ENCODE results near the gene PDAP1. TPM values are rescaled to one million over a fixed set of nuclear protein-coding genes. Genes with fewer than 3 reads are reported as not detected.

The PDAP1 gene
- total and polyA plus RNA-seq, 2 of the 13 experiments (the other 11 are each of a cell fraction or from before 2014, with no cell fraction given): 13.0 to 100 TPM

DNA sequence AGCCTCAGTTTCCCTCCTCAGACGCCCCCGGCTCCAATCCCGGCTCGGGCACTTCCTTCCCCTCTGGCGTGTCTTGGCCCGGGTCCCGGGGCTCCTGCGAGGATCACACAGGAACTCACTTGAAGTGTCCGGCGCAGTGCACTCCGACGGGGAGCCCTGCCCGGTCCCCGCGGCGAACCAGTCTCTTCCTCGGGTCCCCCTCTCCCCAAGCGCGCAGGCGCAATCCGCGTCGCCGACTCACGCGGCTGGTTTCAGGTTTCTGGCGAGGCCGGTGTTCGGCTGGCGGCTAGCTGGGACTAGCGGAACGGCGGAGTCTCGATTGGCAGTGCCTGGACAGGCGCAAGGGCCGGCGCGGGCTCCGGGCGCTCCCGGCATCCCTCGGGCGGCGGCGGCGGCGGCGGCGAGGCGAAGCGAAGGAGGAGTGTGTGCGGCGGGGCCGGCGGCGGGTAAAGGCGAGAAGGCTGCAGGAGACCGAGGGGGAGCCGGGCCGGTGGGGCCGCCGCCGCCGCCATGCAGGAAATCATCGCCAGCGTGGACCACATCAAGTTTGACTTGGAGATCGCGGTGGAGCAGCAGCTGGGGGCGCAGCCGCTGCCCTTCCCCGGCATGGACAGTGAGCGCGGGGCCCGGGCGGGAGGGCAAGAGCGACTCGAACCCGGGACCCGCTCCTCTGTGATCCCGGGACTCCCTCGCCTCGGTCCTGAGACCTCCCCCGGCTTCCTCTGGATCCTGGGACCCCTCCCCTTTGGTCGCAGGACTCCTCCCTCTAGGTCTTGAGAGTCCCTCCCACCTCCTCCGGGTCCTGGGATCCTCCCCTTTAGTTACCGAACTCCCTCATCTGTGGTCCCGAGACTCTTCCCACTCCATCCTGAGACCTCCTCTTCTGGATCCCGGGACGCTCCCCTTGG is 30.4 kb upstream of the PDAP1 start, which contains the start of the genes CPSF4 and PTCD1 (continued):
- TF ChIP-seq, protein P1, sequence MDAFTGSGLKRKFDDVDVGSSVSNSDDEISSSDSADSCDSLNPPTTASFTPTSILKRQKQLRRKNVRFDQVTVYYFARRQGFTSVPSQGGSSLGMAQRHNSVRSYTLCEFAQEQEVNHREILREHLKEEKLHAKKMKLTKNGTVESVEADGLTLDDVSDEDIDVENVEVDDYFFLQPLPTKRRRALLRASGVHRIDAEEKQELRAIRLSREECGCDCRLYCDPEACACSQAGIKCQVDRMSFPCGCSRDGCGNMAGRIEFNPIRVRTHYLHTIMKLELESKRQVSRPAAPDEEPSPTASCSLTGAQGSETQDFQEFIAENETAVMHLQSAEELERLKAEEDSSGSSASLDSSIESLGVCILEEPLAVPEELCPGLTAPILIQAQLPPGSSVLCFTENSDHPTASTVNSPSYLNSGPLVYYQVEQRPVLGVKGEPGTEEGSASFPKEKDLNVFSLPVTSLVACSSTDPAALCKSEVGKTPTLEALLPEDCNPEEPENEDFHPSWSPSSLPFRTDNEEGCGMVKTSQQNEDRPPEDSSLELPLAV (CRISPR knock-in tag; conservative IDR thresholded peaks at IDR 0.05; ENCODE audit: low read depth): no peak
- TF ChIP-seq ESRRA (CRISPR knock-in tag; IDR thresholded peaks at IDR 0.05; ENCODE audit: low read depth) (0 out of 2 replicates have a peak, but pooled peaks have one; percentile 35), MXD4 (CRISPR knock-in tag; IDR thresholded peaks at IDR 0.05) (peak; percentile 95), SYNCRIP (IDR thresholded peaks at IDR 0.05; ENCODE audit: insufficient read depth, low read depth, low read length) (no peak), WIZ (CRISPR knock-in tag; IDR thresholded peaks at IDR 0.05) (no peak; the same call in 1 of the 2 replicates), MTF2 (CRISPR knock-in tag; IDR thresholded peaks at IDR 0.05; ENCODE audit: borderline replicate concordance) (no peak), PHF5A (CRISPR knock-in tag; IDR thresholded peaks at IDR 0.05; ENCODE audit: low read depth, unreplicated experiment) (peak; percentile 96), KDM5B (CRISPR knock-in tag; IDR thresholded peaks at IDR 0.05; ENCODE audit: borderline replicate concordance) (peak; percentile 90), RBM39 (IDR thresholded peaks at IDR 0.05; ENCODE audit: low read depth, low read length, poor library complexity, severe bottlenecking) (peak; percentile 87), KDM4B (CRISPR knock-in tag; IDR thresholded peaks at IDR 0.05) (0 out of 2 replicates have a peak, but pooled peaks have one; percentile 81), FOXC1 (CRISPR knock-in tag; IDR thresholded peaks at IDR 0.05; ENCODE audit: borderline replicate concordance) (peak; percentile 80), U2AF1 (optimal IDR thresholded peaks at IDR 0.05; ENCODE audit: low read depth, low read length) (no peak), ZNF776 (CRISPR knock-in tag; IDR thresholded peaks at IDR 0.05) (peak; percentile 95; the same call in 1 of the 2 replicates), NCOA2 (CRISPR knock-in tag; IDR thresholded peaks at IDR 0.05) (peak; percentile 60)
- TF ChIP-seq, protein P2, sequence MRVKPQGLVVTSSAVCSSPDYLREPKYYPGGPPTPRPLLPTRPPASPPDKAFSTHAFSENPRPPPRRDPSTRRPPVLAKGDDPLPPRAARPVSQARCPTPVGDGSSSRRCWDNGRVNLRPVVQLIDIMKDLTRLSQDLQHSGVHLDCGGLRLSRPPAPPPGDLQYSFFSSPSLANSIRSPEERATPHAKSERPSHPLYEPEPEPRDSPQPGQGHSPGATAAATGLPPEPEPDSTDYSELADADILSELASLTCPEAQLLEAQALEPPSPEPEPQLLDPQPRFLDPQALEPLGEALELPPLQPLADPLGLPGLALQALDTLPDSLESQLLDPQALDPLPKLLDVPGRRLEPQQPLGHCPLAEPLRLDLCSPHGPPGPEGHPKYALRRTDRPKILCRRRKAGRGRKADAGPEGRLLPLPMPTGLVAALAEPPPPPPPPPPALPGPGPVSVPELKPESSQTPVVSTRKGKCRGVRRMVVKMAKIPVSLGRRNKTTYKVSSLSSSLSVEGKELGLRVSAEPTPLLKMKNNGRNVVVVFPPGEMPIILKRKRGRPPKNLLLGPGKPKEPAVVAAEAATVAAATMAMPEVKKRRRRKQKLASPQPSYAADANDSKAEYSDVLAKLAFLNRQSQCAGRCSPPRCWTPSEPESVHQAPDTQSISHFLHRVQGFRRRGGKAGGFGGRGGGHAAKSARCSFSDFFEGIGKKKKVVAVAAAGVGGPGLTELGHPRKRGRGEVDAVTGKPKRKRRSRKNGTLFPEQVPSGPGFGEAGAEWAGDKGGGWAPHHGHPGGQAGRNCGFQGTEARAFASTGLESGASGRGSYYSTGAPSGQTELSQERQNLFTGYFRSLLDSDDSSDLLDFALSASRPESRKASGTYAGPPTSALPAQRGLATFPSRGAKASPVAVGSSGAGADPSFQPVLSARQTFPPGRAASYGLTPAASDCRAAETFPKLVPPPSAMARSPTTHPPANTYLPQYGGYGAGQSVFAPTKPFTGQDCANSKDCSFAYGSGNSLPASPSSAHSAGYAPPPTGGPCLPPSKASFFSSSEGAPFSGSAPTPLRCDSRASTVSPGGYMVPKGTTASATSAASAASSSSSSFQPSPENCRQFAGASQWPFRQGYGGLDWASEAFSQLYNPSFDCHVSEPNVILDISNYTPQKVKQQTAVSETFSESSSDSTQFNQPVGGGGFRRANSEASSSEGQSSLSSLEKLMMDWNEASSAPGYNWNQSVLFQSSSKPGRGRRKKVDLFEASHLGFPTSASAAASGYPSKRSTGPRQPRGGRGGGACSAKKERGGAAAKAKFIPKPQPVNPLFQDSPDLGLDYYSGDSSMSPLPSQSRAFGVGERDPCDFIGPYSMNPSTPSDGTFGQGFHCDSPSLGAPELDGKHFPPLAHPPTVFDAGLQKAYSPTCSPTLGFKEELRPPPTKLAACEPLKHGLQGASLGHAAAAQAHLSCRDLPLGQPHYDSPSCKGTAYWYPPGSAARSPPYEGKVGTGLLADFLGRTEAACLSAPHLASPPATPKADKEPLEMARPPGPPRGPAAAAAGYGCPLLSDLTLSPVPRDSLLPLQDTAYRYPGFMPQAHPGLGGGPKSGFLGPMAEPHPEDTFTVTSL (CRISPR knock-in tag; IDR thresholded peaks at IDR 0.05; ENCODE audit: borderline replicate concordance): no peak
- TF ChIP-seq, protein P3, sequence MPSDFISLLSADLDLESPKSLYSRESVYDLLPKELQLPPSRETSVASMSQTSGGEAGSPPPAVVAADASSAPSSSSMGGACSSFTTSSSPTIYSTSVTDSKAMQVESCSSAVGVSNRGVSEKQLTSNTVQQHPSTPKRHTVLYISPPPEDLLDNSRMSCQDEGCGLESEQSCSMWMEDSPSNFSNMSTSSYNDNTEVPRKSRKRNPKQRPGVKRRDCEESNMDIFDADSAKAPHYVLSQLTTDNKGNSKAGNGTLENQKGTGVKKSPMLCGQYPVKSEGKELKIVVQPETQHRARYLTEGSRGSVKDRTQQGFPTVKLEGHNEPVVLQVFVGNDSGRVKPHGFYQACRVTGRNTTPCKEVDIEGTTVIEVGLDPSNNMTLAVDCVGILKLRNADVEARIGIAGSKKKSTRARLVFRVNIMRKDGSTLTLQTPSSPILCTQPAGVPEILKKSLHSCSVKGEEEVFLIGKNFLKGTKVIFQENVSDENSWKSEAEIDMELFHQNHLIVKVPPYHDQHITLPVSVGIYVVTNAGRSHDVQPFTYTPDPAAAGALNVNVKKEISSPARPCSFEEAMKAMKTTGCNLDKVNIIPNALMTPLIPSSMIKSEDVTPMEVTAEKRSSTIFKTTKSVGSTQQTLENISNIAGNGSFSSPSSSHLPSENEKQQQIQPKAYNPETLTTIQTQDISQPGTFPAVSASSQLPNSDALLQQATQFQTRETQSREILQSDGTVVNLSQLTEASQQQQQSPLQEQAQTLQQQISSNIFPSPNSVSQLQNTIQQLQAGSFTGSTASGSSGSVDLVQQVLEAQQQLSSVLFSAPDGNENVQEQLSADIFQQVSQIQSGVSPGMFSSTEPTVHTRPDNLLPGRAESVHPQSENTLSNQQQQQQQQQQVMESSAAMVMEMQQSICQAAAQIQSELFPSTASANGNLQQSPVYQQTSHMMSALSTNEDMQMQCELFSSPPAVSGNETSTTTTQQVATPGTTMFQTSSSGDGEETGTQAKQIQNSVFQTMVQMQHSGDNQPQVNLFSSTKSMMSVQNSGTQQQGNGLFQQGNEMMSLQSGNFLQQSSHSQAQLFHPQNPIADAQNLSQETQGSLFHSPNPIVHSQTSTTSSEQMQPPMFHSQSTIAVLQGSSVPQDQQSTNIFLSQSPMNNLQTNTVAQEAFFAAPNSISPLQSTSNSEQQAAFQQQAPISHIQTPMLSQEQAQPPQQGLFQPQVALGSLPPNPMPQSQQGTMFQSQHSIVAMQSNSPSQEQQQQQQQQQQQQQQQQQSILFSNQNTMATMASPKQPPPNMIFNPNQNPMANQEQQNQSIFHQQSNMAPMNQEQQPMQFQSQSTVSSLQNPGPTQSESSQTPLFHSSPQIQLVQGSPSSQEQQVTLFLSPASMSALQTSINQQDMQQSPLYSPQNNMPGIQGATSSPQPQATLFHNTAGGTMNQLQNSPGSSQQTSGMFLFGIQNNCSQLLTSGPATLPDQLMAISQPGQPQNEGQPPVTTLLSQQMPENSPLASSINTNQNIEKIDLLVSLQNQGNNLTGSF (CRISPR knock-in tag; IDR thresholded peaks at IDR 0.05): no peak
